ENCODE results near the gene SELENOW.
"Not testable (repeated sequence)": the region's sequence is repeated elsewhere in the genome, so short reads cannot be mapped to it uniquely, and the experiment has no call there.

DNA sequence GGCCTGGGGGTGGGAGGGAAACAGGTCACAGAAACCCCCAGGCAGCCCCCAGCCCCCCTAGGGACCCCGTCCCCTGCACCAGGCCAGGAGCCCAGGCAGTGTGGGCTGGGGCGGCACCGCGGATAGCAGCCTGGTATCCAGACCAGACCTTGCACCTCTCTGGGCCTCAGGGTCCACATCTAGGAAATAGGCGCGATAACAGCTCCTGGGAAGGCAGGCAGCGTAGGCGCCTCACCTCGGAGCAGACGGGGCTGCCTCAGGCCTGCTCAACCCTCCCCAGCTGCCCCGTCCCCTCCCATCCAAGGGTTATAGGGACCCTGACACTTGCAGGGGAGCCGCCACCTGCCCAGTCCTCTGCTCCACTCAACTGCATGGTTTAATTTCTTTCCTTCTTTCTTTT is 25.2 kb downstream of the SELENOW start:
- TF ChIP-seq POLR2A, POLR2AphosphoS5 (IDR thresholded peaks at IDR 0.05): not testable (repeated sequence)
- TF ChIP-seq, protein P1, sequence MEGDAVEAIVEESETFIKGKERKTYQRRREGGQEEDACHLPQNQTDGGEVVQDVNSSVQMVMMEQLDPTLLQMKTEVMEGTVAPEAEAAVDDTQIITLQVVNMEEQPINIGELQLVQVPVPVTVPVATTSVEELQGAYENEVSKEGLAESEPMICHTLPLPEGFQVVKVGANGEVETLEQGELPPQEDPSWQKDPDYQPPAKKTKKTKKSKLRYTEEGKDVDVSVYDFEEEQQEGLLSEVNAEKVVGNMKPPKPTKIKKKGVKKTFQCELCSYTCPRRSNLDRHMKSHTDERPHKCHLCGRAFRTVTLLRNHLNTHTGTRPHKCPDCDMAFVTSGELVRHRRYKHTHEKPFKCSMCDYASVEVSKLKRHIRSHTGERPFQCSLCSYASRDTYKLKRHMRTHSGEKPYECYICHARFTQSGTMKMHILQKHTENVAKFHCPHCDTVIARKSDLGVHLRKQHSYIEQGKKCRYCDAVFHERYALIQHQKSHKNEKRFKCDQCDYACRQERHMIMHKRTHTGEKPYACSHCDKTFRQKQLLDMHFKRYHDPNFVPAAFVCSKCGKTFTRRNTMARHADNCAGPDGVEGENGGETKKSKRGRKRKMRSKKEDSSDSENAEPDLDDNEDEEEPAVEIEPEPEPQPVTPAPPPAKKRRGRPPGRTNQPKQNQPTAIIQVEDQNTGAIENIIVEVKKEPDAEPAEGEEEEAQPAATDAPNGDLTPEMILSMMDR (IDR thresholded peaks at IDR 0.05) = not testable (repeated sequence)

Data from breast epithelium (tissue), 3 donors.